Activated CD4-positive, alpha-beta T cell treated with anti-CD3 and anti-CD28 coated beads for 1 hour (primary cell): ENCODE measurements around the gene ALDH1L1.

Experiments
- DNase-seq: peaks from one replicate; pipeline ENCODE4 v3.0.0-alpha.2; 2020

The ALDH1L1 gene

GRCh38 chr3:126180477-126181397, at the start of gene ALDH1L1:
ALDH1L1 (minus strand) TSS chr3:126180586; CDS start chr3:126160979, 19,607 bp downstream.
- no peak for DNase-seq

- DNase-seq = no peak
Measured at GRCh38 chr3:126226374-126226773, 46.0 kb upstream of the ALDH1L1 start.

- no peak for DNase-seq
Measured at GRCh38 chr3:126216416-126216815, 36.0 kb upstream of the ALDH1L1 start.

GRCh38 chr3:126213379-126214028, 33.1 kb upstream of the ALDH1L1 start:
- no peak for DNase-seq

GRCh38 chr3:126212620-126213378, 32.4 kb upstream of the ALDH1L1 start:
- no peak for DNase-seq

- no peak for DNase-seq
Measured at GRCh38 chr3:126212250-126212619, 31.8 kb upstream of the ALDH1L1 start.

GRCh38 chr3:126211569-126211968, 31.2 kb upstream of the ALDH1L1 start:
- no peak for DNase-seq

GRCh38 chr3:126210606-126211005, 30.2 kb upstream of the ALDH1L1 start:
- DNase-seq = no peak

GRCh38 chr3:126209741-126210140, 29.4 kb upstream of the ALDH1L1 start:
- DNase-seq = no peak

- DNase-seq = no peak
Measured at GRCh38 chr3:126208606-126209256, 28.3 kb upstream of the ALDH1L1 start.

GRCh38 chr3:126208182-126208581, 27.8 kb upstream of the ALDH1L1 start:
- DNase-seq = no peak

- DNase-seq = no peak
Measured at GRCh38 chr3:126207166-126207565, 26.8 kb upstream of the ALDH1L1 start.

- no peak for DNase-seq
Measured at GRCh38 chr3:126205717-126206655, 25.6 kb upstream of the ALDH1L1 start.

- DNase-seq = no peak
Measured at GRCh38 chr3:126202680-126203079, 22.3 kb upstream of the ALDH1L1 start.

GRCh38 chr3:126202276-126202675, 21.9 kb upstream of the ALDH1L1 start:
- no peak for DNase-seq

GRCh38 chr3:126201168-126201567, 20.8 kb upstream of the ALDH1L1 start:
- no peak for DNase-seq

GRCh38 chr3:126200534-126200933, 20.1 kb upstream of the ALDH1L1 start:
- no peak for DNase-seq

- no peak for DNase-seq
Measured at GRCh38 chr3:126199256-126199655, 18.9 kb upstream of the ALDH1L1 start.

- peak; percentile 16 for DNase-seq
Measured at GRCh38 chr3:126197854-126198584, 17.6 kb upstream of the ALDH1L1 start.

- no peak for DNase-seq
Measured at GRCh38 chr3:126197343-126197742, 17.0 kb upstream of the ALDH1L1 start.

- DNase-seq = no peak
Measured at GRCh38 chr3:126194713-126195305, 14.4 kb upstream of the ALDH1L1 start.
